ENCODE data around the gene SLC9A5.

GRCh38 chr16:67226295-67226803, 22.4 kb upstream of the SLC9A5 start:
- no peak for TF ChIP-seq CTCF (conservative IDR thresholded peaks at IDR 0.05)
- TF ChIP-seq EZH2 (IDR thresholded peaks at IDR 0.05; ENCODE audit: low read depth): no peak
